NCI-H345 treated with DMSO at 0.1 percent for 48 hours (cell line): Measurements from ENCODE around the gene REST.
A peak's percentile ranks its signal among the peaks of the same experiment; 100 is the strongest.
"Not testable (repeated sequence)": the region's sequence is repeated elsewhere in the genome, so short reads cannot be mapped to it uniquely, and the experiment has no call there.

Experiments used
- DNase-seq: peaks from one replicate; lab custom pipeline; 2025; ENCODE audit not compliant: unreplicated experiment; lab: John Stamatoyannopoulos, UW

The REST gene, protein sequence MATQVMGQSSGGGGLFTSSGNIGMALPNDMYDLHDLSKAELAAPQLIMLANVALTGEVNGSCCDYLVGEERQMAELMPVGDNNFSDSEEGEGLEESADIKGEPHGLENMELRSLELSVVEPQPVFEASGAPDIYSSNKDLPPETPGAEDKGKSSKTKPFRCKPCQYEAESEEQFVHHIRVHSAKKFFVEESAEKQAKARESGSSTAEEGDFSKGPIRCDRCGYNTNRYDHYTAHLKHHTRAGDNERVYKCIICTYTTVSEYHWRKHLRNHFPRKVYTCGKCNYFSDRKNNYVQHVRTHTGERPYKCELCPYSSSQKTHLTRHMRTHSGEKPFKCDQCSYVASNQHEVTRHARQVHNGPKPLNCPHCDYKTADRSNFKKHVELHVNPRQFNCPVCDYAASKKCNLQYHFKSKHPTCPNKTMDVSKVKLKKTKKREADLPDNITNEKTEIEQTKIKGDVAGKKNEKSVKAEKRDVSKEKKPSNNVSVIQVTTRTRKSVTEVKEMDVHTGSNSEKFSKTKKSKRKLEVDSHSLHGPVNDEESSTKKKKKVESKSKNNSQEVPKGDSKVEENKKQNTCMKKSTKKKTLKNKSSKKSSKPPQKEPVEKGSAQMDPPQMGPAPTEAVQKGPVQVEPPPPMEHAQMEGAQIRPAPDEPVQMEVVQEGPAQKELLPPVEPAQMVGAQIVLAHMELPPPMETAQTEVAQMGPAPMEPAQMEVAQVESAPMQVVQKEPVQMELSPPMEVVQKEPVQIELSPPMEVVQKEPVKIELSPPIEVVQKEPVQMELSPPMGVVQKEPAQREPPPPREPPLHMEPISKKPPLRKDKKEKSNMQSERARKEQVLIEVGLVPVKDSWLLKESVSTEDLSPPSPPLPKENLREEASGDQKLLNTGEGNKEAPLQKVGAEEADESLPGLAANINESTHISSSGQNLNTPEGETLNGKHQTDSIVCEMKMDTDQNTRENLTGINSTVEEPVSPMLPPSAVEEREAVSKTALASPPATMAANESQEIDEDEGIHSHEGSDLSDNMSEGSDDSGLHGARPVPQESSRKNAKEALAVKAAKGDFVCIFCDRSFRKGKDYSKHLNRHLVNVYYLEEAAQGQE

DNA sequence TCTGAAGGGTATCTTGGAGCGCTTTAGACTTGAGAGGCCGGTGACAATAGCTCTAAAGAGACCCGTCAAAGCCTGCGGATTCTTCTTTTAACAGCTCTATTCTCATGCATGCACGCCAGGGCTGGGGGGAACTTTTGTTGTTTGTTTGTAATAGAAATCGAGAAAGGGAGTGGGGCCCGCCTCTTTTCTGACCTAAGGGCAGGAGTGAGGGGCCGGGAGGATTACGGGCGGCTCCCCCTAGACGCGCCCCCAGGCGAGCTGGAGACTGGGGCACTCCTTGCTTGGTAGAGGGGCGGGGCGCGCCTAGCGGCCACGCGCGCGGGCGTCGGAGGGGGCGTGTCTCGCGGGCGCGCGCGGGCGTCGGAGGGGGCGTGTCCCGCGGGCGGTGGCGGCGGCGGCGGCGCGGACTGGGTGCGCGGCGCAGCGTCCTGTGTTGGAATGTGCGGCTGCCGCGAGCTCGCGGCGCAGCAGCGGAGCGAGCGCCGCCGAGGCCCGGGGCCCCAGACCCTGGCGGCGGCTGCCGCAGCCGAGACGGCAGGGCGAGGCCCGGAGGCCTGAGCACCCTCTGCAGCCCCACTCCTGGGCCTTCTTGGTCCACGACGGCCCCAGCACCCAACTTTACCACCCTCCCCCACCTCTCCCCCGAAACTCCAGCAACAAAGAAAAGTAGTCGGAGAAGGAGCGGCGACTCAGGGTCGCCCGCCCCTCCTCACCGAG lies at the start of gene REST:
Gene REST (plus strand): TSS at position 412 of the 717 bp plus-strand sequence. CDS start 2,739 bp downstream, outside the sequence.
- DNase-seq: no peak

DNA sequence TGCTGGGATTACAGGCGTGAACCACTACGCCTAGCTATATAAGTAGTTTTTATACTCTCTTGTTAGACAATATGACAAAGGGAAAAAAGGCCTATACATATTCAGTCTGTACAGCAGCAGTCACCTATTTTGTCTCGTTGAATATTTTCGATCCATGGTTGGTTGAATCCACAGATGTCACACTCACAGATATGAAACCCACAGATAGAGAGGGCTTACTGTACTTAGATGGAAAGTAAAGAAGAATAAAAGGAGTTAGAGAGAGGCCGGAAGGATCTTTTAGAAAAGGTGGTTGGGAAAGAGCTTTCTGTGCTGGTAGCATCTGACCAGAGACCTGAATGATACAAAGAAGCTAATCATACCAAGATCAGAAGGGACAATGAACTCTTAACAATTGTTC lies 47.9 kb upstream of the REST start:
- DNase-seq: no peak

DNA sequence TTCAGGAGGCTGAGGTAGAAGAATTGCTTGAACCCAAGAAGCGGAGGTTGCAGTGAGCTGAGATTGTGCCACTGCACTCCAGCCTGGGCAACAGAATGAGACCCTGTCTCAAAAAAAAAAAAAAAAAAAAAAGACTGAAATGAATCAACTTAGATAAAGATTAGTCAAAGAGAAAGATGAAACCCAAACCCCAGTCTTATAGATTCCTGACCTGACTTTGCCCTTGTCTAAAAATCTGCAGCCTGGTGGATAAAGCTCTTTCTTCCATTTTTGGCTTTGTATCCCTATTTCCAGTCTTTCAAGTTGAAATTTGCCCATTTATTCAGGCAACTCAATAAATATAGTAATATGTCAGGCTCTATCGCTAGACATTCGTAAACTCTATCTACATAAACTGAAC lies 46.9 kb upstream of the REST start:
- DNase-seq: no peak

DNA sequence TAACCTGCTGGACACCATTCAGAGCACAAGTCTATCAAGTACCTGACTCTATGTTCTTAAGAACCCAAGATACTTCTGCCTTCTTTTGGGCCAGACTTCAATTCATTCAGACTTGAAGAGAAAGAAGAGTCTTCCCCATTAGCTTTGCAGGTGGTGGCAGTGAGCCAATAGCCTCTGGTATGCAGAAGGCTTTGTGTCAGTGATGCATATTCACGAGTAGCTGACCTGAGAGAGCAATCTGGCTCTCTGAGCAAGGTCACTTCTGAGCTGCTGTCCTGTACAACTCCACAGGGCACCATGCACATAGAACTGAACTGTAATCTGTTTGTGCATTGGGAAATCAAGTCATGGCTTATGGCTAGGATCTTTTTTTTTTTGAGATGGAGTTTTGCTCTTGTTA lies 46.3 kb upstream of the REST start:
- DNase-seq: no peak

DNA sequence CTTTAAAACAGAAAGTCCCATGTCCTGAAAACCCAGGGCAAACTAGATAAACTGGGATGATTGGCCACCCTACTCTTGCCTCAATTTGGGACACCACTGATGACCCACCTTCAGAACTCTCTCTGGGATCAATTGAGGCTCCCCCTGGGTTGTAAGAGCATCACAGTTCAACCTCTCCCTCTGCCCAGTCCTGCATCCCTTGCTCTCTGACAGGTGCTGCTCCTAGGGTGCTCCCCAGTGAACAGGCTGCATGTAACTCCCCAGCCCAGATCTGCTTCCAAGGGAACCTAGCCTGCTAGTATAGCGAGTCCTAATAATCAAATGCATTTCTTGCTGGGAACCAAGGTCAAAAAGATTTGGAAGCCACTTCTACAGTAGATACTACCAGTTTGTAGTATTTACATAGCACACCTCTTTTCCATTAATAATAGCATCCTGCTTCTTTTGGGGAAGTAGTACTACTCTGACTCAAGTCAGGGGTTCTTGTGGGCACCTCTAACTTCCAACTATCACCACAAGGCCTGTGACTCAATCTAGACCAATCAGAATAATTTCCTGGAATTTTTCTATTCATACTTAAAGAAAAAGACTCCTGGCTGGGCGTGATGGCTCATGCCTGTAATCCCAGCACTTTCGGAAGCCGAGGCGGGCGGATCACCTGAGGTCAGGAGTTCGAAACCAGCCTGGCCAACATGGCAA lies 44.1 kb upstream of the REST start:
- DNase-seq: no peak

DNA sequence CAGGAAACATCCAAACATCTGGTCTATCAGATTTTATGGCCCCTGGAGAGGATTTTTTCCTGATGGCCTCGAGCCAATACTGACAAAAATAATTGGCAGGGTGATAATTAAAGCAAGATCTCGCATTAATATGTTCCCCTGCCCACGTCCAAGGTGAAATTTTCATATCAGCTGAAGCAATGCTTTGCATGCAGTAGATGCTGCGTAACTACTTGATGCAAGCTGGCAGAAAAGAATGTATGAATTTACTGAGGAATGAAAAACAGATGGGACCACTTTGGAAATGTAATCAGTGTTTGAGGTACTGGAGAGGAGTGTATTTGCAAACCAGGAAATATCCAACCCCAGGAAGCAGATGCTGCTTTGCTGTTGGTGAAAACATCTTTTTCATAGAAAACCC lies 36.8 kb upstream of the REST start:
- no peak for DNase-seq

DNA sequence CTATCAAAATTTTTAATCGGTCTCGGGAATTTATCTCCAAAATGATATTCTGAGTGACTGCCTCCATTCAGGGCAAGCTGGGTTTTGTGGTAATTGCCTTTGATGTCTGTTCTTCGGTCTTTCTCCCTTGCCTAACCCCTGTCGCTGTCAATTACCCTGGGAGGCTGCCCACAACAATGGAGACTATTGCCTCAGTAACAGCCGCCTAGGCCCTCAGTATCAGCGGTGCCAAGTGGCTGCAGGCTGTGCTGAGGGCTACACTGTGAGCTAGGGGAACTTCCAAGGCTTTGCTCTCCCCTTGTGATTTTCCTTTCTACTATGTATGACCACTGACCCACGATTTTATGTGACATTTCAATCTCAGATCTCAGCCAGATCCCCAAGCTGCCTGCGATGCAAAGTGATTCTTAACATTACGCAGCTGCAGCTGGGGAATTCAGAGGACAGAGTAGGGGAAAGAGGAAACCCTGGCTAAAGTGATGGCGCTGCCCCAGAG lies 36.3 kb upstream of the REST start:
- peak; percentile 36 for DNase-seq

DNA sequence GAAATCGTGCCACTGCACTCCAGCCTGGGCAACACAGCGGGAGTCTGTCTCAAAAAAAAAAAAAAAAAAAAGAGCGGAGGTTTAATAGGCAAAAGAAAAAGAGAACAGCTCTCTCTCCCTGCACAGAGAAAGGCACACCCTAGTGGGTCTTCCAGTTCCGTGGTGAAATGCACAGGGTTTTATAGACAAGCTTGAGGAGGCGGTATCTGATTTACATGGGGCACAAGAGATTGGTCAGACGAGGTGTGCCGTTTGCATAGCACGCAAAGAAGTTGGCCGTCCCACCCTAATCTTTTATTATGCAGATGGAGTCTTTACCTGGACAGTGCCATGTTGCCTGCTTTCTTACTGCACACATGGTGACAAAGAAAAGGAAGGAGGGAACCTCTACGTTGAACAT lies 33.5 kb upstream of the REST start:
- no peak for DNase-seq

DNA sequence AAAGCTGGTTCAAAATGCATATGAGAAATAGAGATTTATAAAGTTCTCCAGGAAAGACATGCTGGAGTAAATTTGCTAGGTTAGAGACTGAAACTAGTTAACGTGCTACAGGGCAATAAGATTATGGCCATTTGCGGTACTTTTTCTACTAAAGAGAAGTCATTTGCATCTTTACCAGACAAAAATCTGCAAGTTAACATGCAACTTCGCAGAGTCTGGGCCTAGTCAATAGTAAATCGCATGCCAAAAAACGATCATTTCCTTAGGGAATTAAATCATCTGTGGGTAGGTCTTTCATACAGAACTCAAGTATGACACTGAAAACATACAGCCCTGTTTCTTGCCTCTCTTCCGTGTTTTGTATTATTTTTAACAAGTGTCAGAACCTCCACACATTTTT lies 32.8 kb upstream of the REST start:
- DNase-seq: no peak

DNA sequence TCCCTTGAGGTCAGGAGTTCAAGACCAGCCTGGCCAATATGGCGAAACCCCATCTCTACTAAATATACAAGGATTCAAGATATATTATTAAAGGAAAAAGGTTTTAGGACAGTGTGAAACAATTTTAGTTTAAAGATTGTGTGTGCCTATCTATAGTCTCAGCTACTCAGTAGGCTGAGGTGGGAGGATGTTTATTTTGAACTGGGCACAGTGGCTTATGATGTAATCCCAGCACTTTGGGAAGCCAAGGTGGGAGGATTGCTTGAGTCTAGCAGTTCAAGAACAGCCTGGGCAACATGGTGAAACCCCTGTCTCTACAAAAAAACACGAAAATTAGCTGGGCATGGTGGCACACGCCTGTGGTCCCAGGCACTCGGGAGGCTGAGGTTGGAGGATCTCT lies 31.4 kb upstream of the REST start:
- no peak for DNase-seq

DNA sequence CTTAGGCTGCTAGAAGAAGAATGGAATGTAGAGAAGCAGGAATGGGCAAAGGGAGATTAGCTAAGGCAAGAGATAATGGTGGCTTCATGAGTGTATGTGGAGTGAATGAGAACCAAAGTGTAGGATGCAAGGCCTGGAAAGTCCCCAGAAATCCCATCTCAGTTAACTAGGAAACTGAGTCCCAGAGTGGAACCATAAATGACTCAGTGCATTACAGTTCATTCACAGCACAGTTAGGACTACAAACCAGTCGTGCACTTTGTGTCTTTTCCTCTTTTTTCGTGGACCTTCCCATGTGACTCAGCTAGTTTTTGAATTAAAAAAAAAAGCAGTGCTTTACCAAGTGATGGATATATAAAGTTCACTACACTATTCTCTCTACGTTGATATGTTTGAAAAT lies 27.7 kb upstream of the REST start:
- no peak for DNase-seq

DNA sequence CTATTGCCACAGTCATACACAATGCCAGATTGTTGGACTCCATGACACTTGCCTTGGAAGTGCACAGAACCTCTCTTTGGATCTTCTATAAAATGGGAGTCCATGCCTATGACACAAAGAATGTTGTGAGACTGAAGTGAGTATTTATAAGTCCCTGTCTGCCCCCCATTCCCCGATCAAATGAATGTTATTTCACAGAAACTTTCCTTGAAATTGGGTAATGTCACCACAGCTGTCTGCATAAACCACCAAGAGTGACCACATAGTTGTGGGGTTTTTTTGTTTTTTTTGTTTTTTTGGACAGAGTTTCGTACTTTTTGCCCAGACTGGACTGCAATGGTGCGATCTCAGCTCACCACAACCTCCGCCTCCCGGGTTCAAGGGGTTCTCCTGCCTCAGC lies 27.1 kb upstream of the REST start:
- no peak for DNase-seq

DNA sequence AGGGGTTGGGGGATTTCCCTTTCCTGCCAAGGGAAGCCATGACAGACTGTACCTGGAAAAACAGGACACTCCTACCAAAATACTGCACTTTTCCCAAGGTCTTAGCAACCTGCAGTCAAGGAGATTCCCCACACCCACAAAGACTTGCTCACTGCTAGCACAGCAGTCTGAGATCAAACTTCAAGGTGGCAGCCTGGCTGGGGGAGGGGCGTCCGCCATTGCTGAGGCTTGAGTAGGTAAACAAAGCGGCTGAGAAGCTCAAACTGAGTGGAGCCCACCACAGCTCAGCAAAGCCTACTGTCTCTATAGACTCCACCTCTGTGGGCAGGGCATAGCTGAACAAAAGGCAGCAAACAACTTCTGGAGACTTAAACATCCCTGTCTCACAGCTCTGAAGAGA lies 23.2 kb upstream of the REST start:
- not testable (repeated sequence) for DNase-seq

DNA sequence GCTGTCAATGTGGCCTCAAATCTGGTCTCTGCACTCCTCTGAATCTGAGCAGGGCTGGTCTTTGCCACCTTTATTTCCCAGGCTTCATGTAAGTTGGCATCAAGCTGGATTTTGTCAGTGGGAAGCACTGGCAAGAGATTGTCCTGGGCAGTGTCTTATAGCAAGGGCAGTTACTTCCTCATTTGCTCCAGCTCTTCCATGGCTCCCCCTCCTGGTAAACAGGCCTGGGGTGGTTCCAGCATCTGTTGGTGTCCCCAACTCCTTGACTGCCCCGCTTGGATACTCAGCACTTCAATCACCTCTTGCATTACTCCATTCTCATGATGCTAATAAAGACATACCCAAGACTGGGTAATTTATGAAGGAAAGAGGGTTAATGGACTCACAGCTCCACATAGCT lies 15.0 kb upstream of the REST start:
- no peak for DNase-seq

DNA sequence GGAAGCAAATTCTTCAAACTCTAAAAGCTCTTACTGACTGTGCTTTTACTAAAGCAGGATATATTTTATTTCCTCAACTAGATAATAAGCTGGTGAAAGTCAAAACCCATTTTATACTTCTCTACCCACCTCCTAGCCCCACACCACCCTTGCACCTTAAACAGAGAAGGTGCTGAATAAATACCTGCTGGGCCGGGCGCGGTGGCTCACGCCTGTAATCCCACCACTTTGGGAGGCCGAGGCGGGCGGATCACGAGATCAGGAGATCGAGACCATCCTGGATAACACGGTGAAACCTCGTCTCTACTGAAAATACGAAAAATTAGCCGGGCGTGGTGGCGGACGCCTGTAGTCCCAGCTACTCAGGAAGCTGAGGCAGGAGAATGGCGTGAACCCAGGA lies 9.9 kb upstream of the REST start:
- DNase-seq: not testable (repeated sequence)

DNA sequence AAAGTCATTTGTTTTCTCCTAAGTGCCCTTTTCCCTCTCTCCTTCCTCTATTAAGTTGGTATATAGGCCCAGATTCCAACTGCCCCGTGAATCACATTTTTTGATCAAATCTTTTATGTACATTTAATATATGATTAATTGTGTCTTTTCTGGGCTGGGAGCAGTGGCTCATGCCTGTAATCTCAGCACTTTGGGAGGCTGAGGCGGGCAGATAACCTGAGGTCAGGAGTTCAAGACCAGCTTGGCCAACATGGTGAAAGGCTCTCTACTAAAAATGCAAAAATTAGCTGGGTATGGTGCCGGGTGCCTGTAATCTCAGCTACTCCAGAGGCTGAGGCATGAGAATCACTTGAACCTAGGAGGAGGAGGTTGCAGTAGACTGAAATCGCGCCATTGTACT lies 7.5 kb upstream of the REST start:
- DNase-seq: not testable (repeated sequence)

DNA sequence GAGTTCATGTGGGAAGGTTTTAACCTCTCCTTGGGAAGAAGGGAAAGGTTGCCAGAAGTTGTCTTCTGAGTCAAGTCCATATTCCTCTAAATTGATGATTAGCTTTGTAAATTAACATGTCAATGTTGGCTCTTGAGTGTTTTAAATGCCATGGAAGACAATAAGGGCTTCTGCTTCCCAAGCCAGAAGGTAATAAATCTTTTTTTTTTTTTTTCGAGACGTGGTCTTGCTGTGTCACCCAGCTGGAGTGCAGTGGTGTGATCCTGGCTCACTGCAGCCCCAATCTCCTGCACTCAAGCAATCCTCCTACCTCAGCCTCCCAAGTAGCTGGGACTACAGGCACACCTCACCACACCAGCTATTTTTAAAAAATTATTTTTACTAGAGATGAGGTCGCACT lies 5.0 kb upstream of the REST start:
- no peak for DNase-seq

DNA sequence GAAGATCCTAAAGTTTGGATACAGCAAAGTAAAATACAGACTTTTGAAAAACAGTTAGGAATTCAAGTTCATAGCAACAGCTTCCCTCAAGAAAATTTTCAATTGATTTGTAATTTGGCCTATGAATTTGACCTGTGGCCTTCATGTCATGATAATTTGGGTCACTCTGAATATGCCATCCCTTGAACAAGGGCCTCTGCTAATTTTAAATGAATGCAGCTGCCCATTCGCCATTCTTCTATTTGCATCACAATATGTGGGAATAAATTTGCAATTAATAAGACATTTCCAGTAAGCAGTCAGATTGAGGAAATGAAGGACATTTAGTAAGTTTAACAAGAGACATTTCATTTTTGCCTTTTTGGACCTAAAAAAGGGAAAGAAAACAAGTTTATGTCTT lies 1.9 kb upstream of the REST start:
- no peak for DNase-seq

DNA sequence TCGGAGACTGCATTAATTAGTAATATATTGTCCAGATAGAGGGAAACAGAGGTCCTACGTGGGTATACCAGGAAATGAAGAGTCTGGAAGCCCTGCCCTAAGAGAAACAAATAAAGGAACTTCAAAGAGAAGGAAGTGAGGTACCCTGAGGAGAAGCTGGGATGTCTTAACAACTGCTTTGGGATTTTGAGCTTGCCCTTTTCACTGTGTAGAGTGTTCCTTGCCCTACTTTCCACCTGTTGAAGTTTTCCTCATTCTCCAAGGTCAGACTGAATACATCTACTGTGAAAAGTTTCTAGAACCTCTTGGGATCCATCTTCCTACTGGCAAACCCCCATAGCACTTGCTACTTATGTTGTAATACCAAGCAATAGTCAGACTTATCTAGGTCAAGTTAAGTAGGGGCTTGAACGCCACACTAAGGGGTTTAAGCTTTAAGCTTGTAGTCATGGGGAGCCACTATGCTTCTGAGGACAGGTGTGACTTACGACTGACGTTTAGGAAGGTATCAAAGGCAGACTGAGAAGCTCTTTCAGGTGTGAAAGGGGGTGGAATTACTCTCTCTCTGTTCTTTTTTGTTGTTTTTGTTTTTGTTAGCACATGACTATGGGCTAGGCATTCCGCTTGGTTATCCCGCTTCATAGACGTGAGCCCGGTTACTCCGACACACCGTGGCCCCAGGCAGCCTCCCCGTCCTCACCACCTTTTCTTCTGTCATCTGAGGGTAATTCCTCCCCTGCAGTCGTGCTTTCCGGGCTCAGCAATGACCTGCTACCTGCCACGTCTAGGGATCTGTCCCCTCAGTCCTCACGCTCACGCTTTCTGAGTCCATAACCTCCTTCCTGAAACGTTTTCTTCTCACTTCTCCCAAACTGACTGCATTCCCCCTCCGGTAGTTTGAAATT lies 959 bp upstream of the REST start:
- no peak for DNase-seq
